ENCODE measurements around the gene CRMP1.

DNA sequence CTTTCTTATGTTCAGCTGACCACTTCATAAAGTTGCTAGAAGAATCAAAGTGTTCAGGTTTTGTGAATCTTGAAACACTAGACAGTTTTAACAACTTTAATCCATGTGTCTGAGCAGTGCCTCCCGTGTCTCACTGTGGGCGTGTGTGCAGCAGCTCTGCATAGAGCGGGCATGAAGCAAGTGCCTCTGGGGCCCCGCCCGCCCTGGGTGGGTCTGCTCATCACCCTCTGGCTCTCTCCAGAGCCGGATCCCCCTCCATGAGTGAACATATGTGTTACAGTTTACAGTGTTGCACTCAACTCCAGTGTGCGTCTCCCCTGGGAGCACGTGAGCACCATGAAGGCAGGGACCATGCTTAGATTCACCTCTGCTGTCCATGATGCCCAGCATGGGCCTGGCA lies 37.6 kb upstream of the CRMP1 start:
- TF ChIP-seq, protein P1, sequence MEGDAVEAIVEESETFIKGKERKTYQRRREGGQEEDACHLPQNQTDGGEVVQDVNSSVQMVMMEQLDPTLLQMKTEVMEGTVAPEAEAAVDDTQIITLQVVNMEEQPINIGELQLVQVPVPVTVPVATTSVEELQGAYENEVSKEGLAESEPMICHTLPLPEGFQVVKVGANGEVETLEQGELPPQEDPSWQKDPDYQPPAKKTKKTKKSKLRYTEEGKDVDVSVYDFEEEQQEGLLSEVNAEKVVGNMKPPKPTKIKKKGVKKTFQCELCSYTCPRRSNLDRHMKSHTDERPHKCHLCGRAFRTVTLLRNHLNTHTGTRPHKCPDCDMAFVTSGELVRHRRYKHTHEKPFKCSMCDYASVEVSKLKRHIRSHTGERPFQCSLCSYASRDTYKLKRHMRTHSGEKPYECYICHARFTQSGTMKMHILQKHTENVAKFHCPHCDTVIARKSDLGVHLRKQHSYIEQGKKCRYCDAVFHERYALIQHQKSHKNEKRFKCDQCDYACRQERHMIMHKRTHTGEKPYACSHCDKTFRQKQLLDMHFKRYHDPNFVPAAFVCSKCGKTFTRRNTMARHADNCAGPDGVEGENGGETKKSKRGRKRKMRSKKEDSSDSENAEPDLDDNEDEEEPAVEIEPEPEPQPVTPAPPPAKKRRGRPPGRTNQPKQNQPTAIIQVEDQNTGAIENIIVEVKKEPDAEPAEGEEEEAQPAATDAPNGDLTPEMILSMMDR (IDR thresholded peaks at IDR 0.05) = no peak
- TF ChIP-seq POLR2A (IDR thresholded peaks at IDR 0.05) = no peak
